GM12878 (cell line): ENCODE results near the gene ZFP36. TPM values are rescaled to one million over a fixed set of nuclear protein-coding genes. Genes with fewer than 3 reads are reported as not detected.

Source experiments
- ATAC-seq: fragments of 200-7000 bp; cut with Tn5 transposase; 3 replicates; pipeline ENCODE4 v1.9.1; 2020; ENCODE audit warnings: mild to moderate bottlenecking, moderate library complexity
- BruUV-seq: library from RNA; stranded (reverse); fragments of 400-500 nt; replicated peaks from 2 replicates; lab custom pipeline; 2021; lab: Mats Ljungman, UMichigan
- CTCF ChIA-PET: fragments of 300-600 bp; sonication (Branson Sonifier 250); formaldehyde crosslinking; extraction: SDS; loops from one replicate; lab custom pipeline; 2021; ENCODE audit warnings: inconsistent platforms; lab: Yijun Ruan, JAX
- POLR2A ChIA-PET: fragments of 350-600 bp; formaldehyde crosslinking; extraction: SDS; loops from one replicate; lab custom pipeline; 2021; ENCODE audit warnings: inconsistent platforms; lab: Charles Lee
- RAD21 ChIA-PET: fragments of 300-600 bp; sonication (Branson Sonifier 250); formaldehyde crosslinking; loops from one replicate; lab custom pipeline; 2023; ENCODE audit warnings: antibody characterized with exemption; ENCODE audit not compliant: unreplicated experiment; lab: Charles Lee
- SMC1A ChIA-PET: fragments of 300-600 bp; sonication (Branson Sonifier 250); formaldehyde crosslinking; loops from one replicate; lab custom pipeline; 2023; ENCODE audit not compliant: unreplicated experiment, uncharacterized antibody; lab: Charles Lee
- DNase-seq: peaks from one replicate; pipeline ENCODE4 v3.0.0-alpha.2; 2011; ENCODE audit warnings: low read depth, low spot score
- FAIRE-seq: peaks from 3 replicates; lab custom pipeline; 2011; peaks lifted over from hg19 to GRCh38; lab: Jason Lieb, UNC
- H2AFZ ChIP-seq: 2 replicates; pipeline ENCODE4 v1.6.0; 2011; ENCODE audit warnings: low read depth, low read length, control low read depth; ENCODE audit not compliant: control insufficient read depth
- H3K27ac ChIP-seq: 2 replicates; pipeline ENCODE4 v1.5.1; 2011; ENCODE audit warnings: control low read depth; ENCODE audit not compliant: control insufficient read depth, insufficient read depth
- H3K27me3 ChIP-seq, 2 experiments: replicated peaks in 1 of 2; 2 replicates each; pipeline versions ENCODE4 v1.6.0 to v1.6.1; 2011; ENCODE audit warnings: low read length in 1 of 2; ENCODE audit not compliant: control insufficient read depth in 2 of 2, insufficient read depth in 2 of 2
- H3K36me3 ChIP-seq, 2 experiments: 2 replicates each; pipeline ENCODE4 v1.5.1; 2011; ENCODE audit warnings: low read length in 1 of 2; ENCODE audit not compliant: control insufficient read depth in 2 of 2, insufficient read depth in 2 of 2
- H3K4me1 ChIP-seq: 2 replicates; pipeline ENCODE4 v1.6.1; 2011; ENCODE audit warnings: mild to moderate bottlenecking, low read length, moderate library complexity, mixed read lengths; ENCODE audit not compliant: control insufficient read depth, insufficient read depth
- H3K4me2 ChIP-seq: 2 replicates; pipeline ENCODE4 v1.6.0; 2011; ENCODE audit warnings: control low read depth; ENCODE audit not compliant: control insufficient read depth, insufficient read depth
- H3K4me3 ChIP-seq: fragments of 200-600 bp; sonication (generic); 2 replicates; pipeline ENCODE4 v1.5.1; 2016
- H3K79me2 ChIP-seq: 2 replicates; pipeline ENCODE4 v1.6.0; 2011; ENCODE audit warnings: low read length; ENCODE audit not compliant: control insufficient read depth, insufficient read depth
- H3K9ac ChIP-seq: 2 replicates; pipeline ENCODE4 v1.8.0; 2011; ENCODE audit warnings: low read length, control low read depth, mixed read lengths; ENCODE audit not compliant: control insufficient read depth, insufficient read depth
- H3K9me3 ChIP-seq: replicated peaks from 3 replicates; pipeline ENCODE4 v1.5.1; 2011; ENCODE audit warnings: mild to moderate bottlenecking, low read length; ENCODE audit not compliant: control insufficient read depth, insufficient read depth
- H4K20me1 ChIP-seq: 2 replicates; pipeline ENCODE4 v1.6.0; 2011; ENCODE audit not compliant: control insufficient read depth, insufficient read depth
- ASH2L ChIP-seq: fragments of 300-600, 200-600 bp; sonication (generic); IDR thresholded peaks from 2 replicates; pipeline ENCODE4 v1.6.1; 2017; ENCODE audit warnings: low read depth, mild to moderate bottlenecking, borderline replicate concordance
- BMI1 ChIP-seq: fragments of 450-650 bp; IDR thresholded peaks from 2 replicates; pipeline ENCODE4 v1.6.1; 2016; ENCODE audit warnings: mild to moderate bottlenecking, moderate library complexity, borderline replicate concordance
- IRF4 ChIP-seq: IDR thresholded peaks from 2 replicates; pipeline ENCODE4 v1.6.1; 2011; ENCODE audit warnings: low read depth, low read length
- MYB ChIP-seq: fragments of 150-350 bp; IDR thresholded peaks from 2 replicates; pipeline ENCODE4 v1.6.1; 2014; ENCODE audit warnings: mild to moderate bottlenecking, low read depth, low read length, borderline replicate concordance
- RCOR1 ChIP-seq: conservative IDR thresholded peaks from 2 replicates; pipeline ENCODE4 v1.6.1; 2012; ENCODE audit warnings: low read depth, low read length, improper control_type of control experiment
- SRF ChIP-seq, 2 experiments: IDR thresholded peaks; 2 replicates each; pipeline ENCODE4 v1.6.1; 2011; ENCODE audit warnings: low read depth in 2 of 2, low read length in 2 of 2, mild to moderate bottlenecking in 1 of 2, moderate library complexity in 1 of 2
- ZNF217 ChIP-seq: fragments of 450-650 bp; IDR thresholded peaks from 2 replicates; pipeline ENCODE4 v1.6.1; 2017; ENCODE audit warnings: antibody characterized with exemption, mild to moderate bottlenecking
- WGBS: methylation state at CpG from one replicate; pipeline ENCODE4 v1.1.6; 2016; ENCODE audit warnings: low lambda C conversion rate; ENCODE audit not compliant: insufficient replicate concordance, insufficient coverage; ENCODE audit errors: missing lambda C conversion rate; 5-methylcytosine and 5-hydroxymethylcytosine counted together
- in situ Hi-C: fragments of 300-500 bp; cut with MboI; formaldehyde crosslinking; loops from 9 replicates; pipeline ENCODE4 v1.14.3; 2018; ENCODE audit warnings: mixed read lengths
- intact Hi-C: fragments of 100-400 bp; cut with micrococcal nuclease; formaldehyde crosslinking; loops from one replicate; pipeline ENCODE4 v1.14.2; 2022; ENCODE audit not compliant: unreplicated experiment
- polyA plus RNA-seq, 11 experiments: library from polyadenylated mRNA; depleted of rRNA in 4 of 11; unstranded in 6 of 11; stranded (reverse) in 5 of 11; fragments of >200 nt; fragmentation: Nextera tagmentation in 4 of 11; fragmentation: Illumina TruSeq in 1 of 11; extraction: Ambion mirVana in 4 of 11; extraction: Trizol in 1 of 11; gene quantifications; 1 replicate in 1 of 11; 2 replicates in 10 of 11; pipeline versions ENCODE4 v1.2.1 to v1.2.3, GENCODE V29; 2011 to 2016; ENCODE audit warnings: inconsistent platforms in 2 of 11, missing spikeins in 2 of 11, low read depth in 1 of 11
- total RNA-seq, 4 experiments: library from RNA; depleted of rRNA in 3 of 4; stranded (reverse); fragments of >200 nt in 3 of 4; fragmentation: Illumina TruSeq in 1 of 4; extraction: Trizol in 1 of 4; gene quantifications; 2 replicates each; pipeline versions ENCODE4 v1.2.1 to v1.2.3, GENCODE V29; 2013 to 2021

ZFP36 gene
- total and polyA plus RNA-seq, 10 of the 15 experiments (the other 5 are each of a cell fraction or from before 2014, with no cell fraction given) = 5.3 to 55.0 (median 18.1) TPM

DNA sequence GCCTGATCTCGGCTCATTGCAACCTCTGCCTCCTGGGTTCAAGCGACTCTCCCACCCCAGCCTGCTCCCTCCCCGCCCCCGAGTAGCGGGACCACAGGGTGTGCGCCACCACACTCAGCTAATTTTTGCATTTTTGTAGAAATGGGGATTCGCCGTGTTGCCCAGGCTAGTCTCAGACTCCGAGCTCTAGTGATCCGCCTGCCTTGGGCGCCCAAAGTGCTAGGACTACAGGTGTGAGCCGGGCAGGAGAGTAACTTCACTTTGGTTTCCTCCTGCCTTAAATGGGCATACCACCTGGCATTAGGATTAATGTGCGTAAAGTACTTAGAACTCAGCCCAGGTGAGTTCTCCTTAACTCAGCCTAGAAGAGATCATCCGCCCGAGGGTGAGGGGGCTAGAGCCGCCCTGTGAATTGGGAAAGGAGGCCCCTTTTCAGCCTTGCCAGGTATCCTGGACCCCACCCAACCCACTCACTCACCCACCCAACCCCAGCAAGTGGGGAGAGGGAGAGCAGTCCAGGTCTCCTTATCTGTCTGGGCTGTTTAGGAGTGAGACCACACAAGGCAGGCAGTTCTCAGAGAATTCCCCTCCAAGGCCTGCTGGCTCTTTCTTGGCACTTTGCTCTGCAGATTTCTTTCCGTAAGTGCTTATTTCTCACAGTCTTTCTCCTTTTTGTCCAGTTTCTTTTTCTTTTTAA lies 1.2 kb upstream of the ZFP36 start:
- Histone ChIP-seq H2AFZ (no peak overlapping the region), H3K27me3 (no peaks in the 10 kb centered on the region)
- CTCF ChIA-PET = interaction anchor here (1.1 kb wide), 1 partner anchor 9 kb away, joined by 4 read pairs; no protein-coding TSS in a partner anchor
- no peak for TF ChIP-seq RCOR1
- TF ChIP-seq ASH2L = no peak
- TF ChIP-seq SRF (IDR thresholded peaks at IDR 0.05; ENCODE audit: low read depth in 2 of 2, low read length in 2 of 2) = peak; percentile 79 to 82; a peak in 3 of 4 replicates
- TF ChIP-seq BMI1 = no peak
- TF ChIP-seq IRF4 = no peak
- TF ChIP-seq MYB = no peak
- TF ChIP-seq ZNF217 = no peak
- TF ChIP-seq, all 136 proteins: peak for 1
- ChIA-PET POLR2A (interaction anchor here (0.6 to 1.9 kb wide), 6 partner anchors 8 to 769 kb away, joined by 3 to 7 read pairs (median 4); partner anchors contain the start of genes MRPS12 and RPS16), SMC1A (no interaction called here), RAD21 (interaction anchor here (1.6 to 4.5 kb wide), 2 partner anchors 8 to 15 kb away, joined by 4 to 37 read pairs; partner anchors contain the start of genes MED29 and PAF1)
- 26% methylated on average over 15 of the region's 17 CpGs for WGBS
- Histone ChIP-seq H3K4me3 (peak overlapping the region; percentile 98), H3K4me2 (peak overlapping the region; percentile 100), H3K9ac (peak overlapping the region; percentile 70; the same call in 1 of the 2 replicates), H3K9me3 (no peaks in the 10 kb centered on the region), H3K79me2 (peaks cover 61% of the 10 kb centered on the region), H3K27ac (peak overlapping the region; percentile 100), H3K36me3 (peaks cover 2 to 6% of the 10 kb centered on the region in 2 experiments; a peak in 2 of 4 replicates), H3K4me1 (peaks cover 48% of the 10 kb centered on the region), H4K20me1 (no peaks in the 10 kb centered on the region)
- intact Hi-C loops (loop anchor here (10.0 kb wide), 1 partner anchor 431 kb away; the partner anchor contains the start of gene FBXO17), in situ Hi-C loops (no loop called here)
- FAIRE-seq (no peak), ATAC-seq (no peak), DNase-seq (no peak)
- no TSS peak for BruUV-seq
